ENCODE measurements around the gene LAIR2.

LAIR2 gene

GRCh38 chr19:54554896-54555295 lies 52.3 kb downstream of the LAIR2 start:
- Histone ChIP-seq H2AFZ (ENCODE audit: low read depth, low read length, severe bottlenecking) (no peak overlapping the region), H4K20me1 (ENCODE audit: low read depth, low read length) (no peaks in the 10 kb centered on the region), H3K9me3 (ENCODE audit: insufficient read depth, low read length) (no peaks in the 10 kb centered on the region), H3K9me2 (replicated peaks; ENCODE audit: insufficient read depth, low read length) (no peaks in the 10 kb centered on the region), H3K79me2 (ENCODE audit: insufficient read depth, low read length) (no peaks in the 10 kb centered on the region), H3F3A (ENCODE audit: insufficient read depth) (no peaks in the 10 kb centered on the region), H3K4me2 (ENCODE audit: low read depth, low read length, poor library complexity, severe bottlenecking) (no peak overlapping the region), H3K4me3 (ENCODE audit: insufficient read depth, low read length, poor library complexity, severe bottlenecking) (no peak overlapping the region), H3K36me3 (ENCODE audit: low read length) (no peaks in the 10 kb centered on the region), H3K27ac (ENCODE audit: low read depth, low read length) (no peak overlapping the region), H3K27me3 (ENCODE audit: low read length) (no peaks in the 10 kb centered on the region), H3K9ac (ENCODE audit: low read length) (no peak overlapping the region)
- TF ChIP-seq EZH2phosphoT487 (conservative IDR thresholded peaks at IDR 0.05; ENCODE audit: low read length) (no peak), CTCF (IDR thresholded peaks at IDR 0.05; ENCODE audit: insufficient read depth, low read length, poor library complexity, severe bottlenecking) (no peak)

GRCh38 chr19:54556194-54556593 lies 53.6 kb downstream of the LAIR2 start:
- Histone ChIP-seq H3K9me3 (ENCODE audit: insufficient read depth, low read length) (no peaks in the 10 kb centered on the region), H3K9me2 (replicated peaks; ENCODE audit: insufficient read depth, low read length) (no peaks in the 10 kb centered on the region), H3K9ac (ENCODE audit: low read length) (no peak overlapping the region), H3K36me3 (ENCODE audit: low read length) (no peaks in the 10 kb centered on the region), H3F3A (ENCODE audit: insufficient read depth) (no peaks in the 10 kb centered on the region), H3K27ac (ENCODE audit: low read depth, low read length) (no peak overlapping the region), H3K79me2 (ENCODE audit: insufficient read depth, low read length) (no peaks in the 10 kb centered on the region), H3K4me2 (ENCODE audit: low read depth, low read length, poor library complexity, severe bottlenecking) (no peak overlapping the region), H2AFZ (ENCODE audit: low read depth, low read length, severe bottlenecking) (no peak overlapping the region), H3K27me3 (ENCODE audit: low read length) (no peaks in the 10 kb centered on the region), H4K20me1 (ENCODE audit: low read depth, low read length) (no peaks in the 10 kb centered on the region), H3K4me3 (ENCODE audit: insufficient read depth, low read length, poor library complexity, severe bottlenecking) (no peak overlapping the region)
- TF ChIP-seq EZH2phosphoT487 (conservative IDR thresholded peaks at IDR 0.05; ENCODE audit: low read length) (no peak), CTCF (IDR thresholded peaks at IDR 0.05; ENCODE audit: insufficient read depth, low read length, poor library complexity, severe bottlenecking) (no peak)

GRCh38 chr19:54558339-54558738 lies 55.7 kb downstream of the LAIR2 start:
- Histone ChIP-seq H3K4me2 (ENCODE audit: low read depth, low read length, poor library complexity, severe bottlenecking) (no peak overlapping the region), H3K4me3 (ENCODE audit: insufficient read depth, low read length, poor library complexity, severe bottlenecking) (no peak overlapping the region), H3K27me3 (ENCODE audit: low read length) (no peaks in the 10 kb centered on the region), H3K27ac (ENCODE audit: low read depth, low read length) (no peak overlapping the region), H3K36me3 (ENCODE audit: low read length) (no peaks in the 10 kb centered on the region), H3K79me2 (ENCODE audit: insufficient read depth, low read length) (no peaks in the 10 kb centered on the region), H4K20me1 (ENCODE audit: low read depth, low read length) (no peaks in the 10 kb centered on the region), H2AFZ (ENCODE audit: low read depth, low read length, severe bottlenecking) (no peak overlapping the region), H3F3A (ENCODE audit: insufficient read depth) (no peaks in the 10 kb centered on the region), H3K9ac (ENCODE audit: low read length) (no peak overlapping the region), H3K9me3 (ENCODE audit: insufficient read depth, low read length) (no peaks in the 10 kb centered on the region), H3K9me2 (replicated peaks; ENCODE audit: insufficient read depth, low read length) (no peaks in the 10 kb centered on the region)
- TF ChIP-seq CTCF (IDR thresholded peaks at IDR 0.05; ENCODE audit: insufficient read depth, low read length, poor library complexity, severe bottlenecking) (no peak), EZH2phosphoT487 (conservative IDR thresholded peaks at IDR 0.05; ENCODE audit: low read length) (no peak)
